Activated T-cell treated with anti-CD3 and anti-CD28 coated beads, Interleukin-2, amount 50 U/mL, for 24 hours (primary cell): ENCODE data around the gene TDRD9.
"Not testable (repeated sequence)": the region's sequence is repeated elsewhere in the genome, so short reads cannot be mapped to it uniquely, and the experiment has no call there.

Source experiments
- DNase-seq: peaks from one replicate; pipeline ENCODE4 v3.0.0-alpha.2; 2020
- H3K27ac Mint-ChIP-seq: 2 replicates; pipeline ENCODE4 v1.8.0; 2020; ENCODE audit warnings: mild to moderate bottlenecking, mixed read lengths
- H3K27me3 Mint-ChIP-seq: 2 replicates; pipeline ENCODE4 v1.8.0; 2020; ENCODE audit warnings: mixed read lengths
- H3K36me3 Mint-ChIP-seq: 2 replicates; pipeline ENCODE4 v1.8.0; 2020; ENCODE audit warnings: low read depth, mixed read lengths
- H3K4me1 Mint-ChIP-seq: 2 replicates; pipeline ENCODE4 v1.8.0; 2020; ENCODE audit warnings: low read depth, mixed read lengths
- H3K4me3 Mint-ChIP-seq: 2 replicates; pipeline ENCODE4 v1.8.0; 2020; ENCODE audit warnings: mild to moderate bottlenecking, moderate library complexity, mixed read lengths
- H3K9me3 Mint-ChIP-seq: 2 replicates; pipeline ENCODE4 v1.8.0; 2020; ENCODE audit warnings: mixed read lengths

Gene TDRD9

GRCh38 chr14:103899316-103899715, 28.9 kb upstream of the TDRD9 start:
- DNase-seq = no peak
- peaks cover 3% of the 10 kb centered on the region for H3K4me1 Mint-ChIP-seq
- no peak overlapping the region for H3K27ac Mint-ChIP-seq
- H3K36me3 Mint-ChIP-seq = no peaks in the 10 kb centered on the region
- H3K9me3 Mint-ChIP-seq = no peaks in the 10 kb centered on the region
- H3K27me3 Mint-ChIP-seq = no peaks in the 10 kb centered on the region
- H3K4me3 Mint-ChIP-seq = no peak overlapping the region

GRCh38 chr14:103899833-103900232, 28.4 kb upstream of the TDRD9 start:
- Mint-ChIP-seq H3K36me3 (no peaks in the 10 kb centered on the region), H3K4me3 (no peak overlapping the region), H3K9me3 (no peaks in the 10 kb centered on the region), H3K4me1 (peaks cover 3% of the 10 kb centered on the region), H3K27ac (no peak overlapping the region), H3K27me3 (no peaks in the 10 kb centered on the region)
- DNase-seq = no peak

GRCh38 chr14:103904493-103905107, 23.7 kb upstream of the TDRD9 start:
- Mint-ChIP-seq H3K4me3 (no peak overlapping the region), H3K27me3 (no peaks in the 10 kb centered on the region), H3K9me3 (no peaks in the 10 kb centered on the region), H3K27ac (no peak overlapping the region), H3K36me3 (peaks cover 4% of the 10 kb centered on the region), H3K4me1 (peaks cover 18% of the 10 kb centered on the region)
- no peak for DNase-seq

GRCh38 chr14:103905842-103906456, 22.3 kb upstream of the TDRD9 start:
- H3K4me1 Mint-ChIP-seq = peaks cover 27% of the 10 kb centered on the region
- H3K36me3 Mint-ChIP-seq = peaks cover 9% of the 10 kb centered on the region
- peak; percentile 44 for DNase-seq
- H3K27me3 Mint-ChIP-seq = no peaks in the 10 kb centered on the region
- no peaks in the 10 kb centered on the region for H3K9me3 Mint-ChIP-seq
- H3K27ac Mint-ChIP-seq = no peak overlapping the region
- no peak overlapping the region for H3K4me3 Mint-ChIP-seq

- Mint-ChIP-seq H3K27me3 (no peaks in the 10 kb centered on the region), H3K4me1 (peaks cover 25% of the 10 kb centered on the region), H3K27ac (peak overlapping the region; percentile 60), H3K4me3 (no peak overlapping the region), H3K36me3 (peaks cover 30% of the 10 kb centered on the region), H3K9me3 (no peaks in the 10 kb centered on the region)
- DNase-seq = no peak
Measured at GRCh38 chr14:103908580-103908979, 19.7 kb upstream of the TDRD9 start.

- Mint-ChIP-seq H3K36me3 (peaks cover 39% of the 10 kb centered on the region), H3K27ac (peak overlapping the region; percentile 88), H3K4me1 (peaks cover 25% of the 10 kb centered on the region), H3K4me3 (peak overlapping the region; percentile 46), H3K27me3 (no peaks in the 10 kb centered on the region), H3K9me3 (no peaks in the 10 kb centered on the region)
- no peak for DNase-seq
Measured at GRCh38 chr14:103909531-103910261, 18.6 kb upstream of the TDRD9 start.

GRCh38 chr14:103910262-103910935, 17.9 kb upstream of the TDRD9 start:
- H3K4me1 Mint-ChIP-seq = peaks cover 25% of the 10 kb centered on the region
- H3K36me3 Mint-ChIP-seq = peaks cover 46% of the 10 kb centered on the region
- H3K9me3 Mint-ChIP-seq = no peaks in the 10 kb centered on the region
- H3K27ac Mint-ChIP-seq = peak overlapping the region; percentile 88
- DNase-seq = peak; percentile 77
- H3K27me3 Mint-ChIP-seq = no peaks in the 10 kb centered on the region
- peak overlapping the region; percentile 46 for H3K4me3 Mint-ChIP-seq

- Mint-ChIP-seq H3K27ac (no peak overlapping the region), H3K9me3 (no peaks in the 10 kb centered on the region)
- DNase-seq = no peak
Measured at GRCh38 chr14:103910984-103911383, 17.3 kb upstream of the TDRD9 start.

GRCh38 chr14:103915616-103916015, 12.6 kb upstream of the TDRD9 start:
- DNase-seq = no peak
- no peak overlapping the region for H3K4me3 Mint-ChIP-seq
- peak overlapping the region; percentile 78 for H3K27ac Mint-ChIP-seq
- no peaks in the 10 kb centered on the region for H3K27me3 Mint-ChIP-seq
- no peaks in the 10 kb centered on the region for H3K9me3 Mint-ChIP-seq
- H3K36me3 Mint-ChIP-seq = peaks cover 72% of the 10 kb centered on the region
- peaks cover 29% of the 10 kb centered on the region for H3K4me1 Mint-ChIP-seq

More at GRCh38 chr14:103910984-103911383, 17.3 kb upstream of the TDRD9 start:
- H3K27me3 Mint-ChIP-seq = no peaks in the 10 kb centered on the region
- H3K36me3 Mint-ChIP-seq = peaks cover 52% of the 10 kb centered on the region
- H3K4me3 Mint-ChIP-seq = no peak overlapping the region
- peaks cover 25% of the 10 kb centered on the region for H3K4me1 Mint-ChIP-seq

- no peaks in the 10 kb centered on the region for H3K9me3 Mint-ChIP-seq
- peaks cover 32% of the 10 kb centered on the region for H3K4me1 Mint-ChIP-seq
- no peak for DNase-seq
- no peak overlapping the region for H3K4me3 Mint-ChIP-seq
- H3K27me3 Mint-ChIP-seq = no peaks in the 10 kb centered on the region
- peaks cover 76% of the 10 kb centered on the region for H3K36me3 Mint-ChIP-seq
- peak overlapping the region; percentile 78 for H3K27ac Mint-ChIP-seq
Measured at GRCh38 chr14:103916636-103917262, 11.5 kb upstream of the TDRD9 start.

- peaks cover 33% of the 10 kb centered on the region for H3K36me3 Mint-ChIP-seq
- peak overlapping the region; percentile 95 for H3K4me3 Mint-ChIP-seq
- DNase-seq = peak; percentile 97
- peaks cover 8% of the 10 kb centered on the region for H3K27me3 Mint-ChIP-seq
- peaks cover 26% of the 10 kb centered on the region for H3K4me1 Mint-ChIP-seq
- H3K27ac Mint-ChIP-seq = peak overlapping the region; percentile 92
- no peaks in the 10 kb centered on the region for H3K9me3 Mint-ChIP-seq
Measured at GRCh38 chr14:103920981-103921854, 7.0 kb upstream of the TDRD9 start.

GRCh38 chr14:103921855-103922200, 6.4 kb upstream of the TDRD9 start:
- not testable (repeated sequence) for H3K27me3 Mint-ChIP-seq, H3K9me3 Mint-ChIP-seq, DNase-seq, H3K27ac Mint-ChIP-seq
- peaks cover 27% of the 10 kb centered on the region for H3K36me3 Mint-ChIP-seq
- peaks cover 20% of the 10 kb centered on the region for H3K4me1 Mint-ChIP-seq
- H3K4me3 Mint-ChIP-seq = peak overlapping the region; percentile 95

- Mint-ChIP-seq H3K27ac (no peak overlapping the region), H3K4me1 (peaks cover 9% of the 10 kb centered on the region), H3K27me3 (peaks cover 8% of the 10 kb centered on the region), H3K36me3 (peaks cover 13% of the 10 kb centered on the region), H3K4me3 (no peak overlapping the region), H3K9me3 (no peaks in the 10 kb centered on the region)
- no peak for DNase-seq
Measured at GRCh38 chr14:103923863-103924262, 4.4 kb upstream of the TDRD9 start.
